ENCODE results near the gene ABLIM1. TPM values are rescaled to one million over a fixed set of nuclear protein-coding genes. Genes with fewer than 3 reads are reported as not detected.

Gene ABLIM1
- total and polyA plus RNA-seq, 2 of the 13 experiments (the other 11 are each of a cell fraction or from before 2014, with no cell fraction given) = 59.4 to 92.7 TPM

- TF ChIP-seq CEBPZ (IDR thresholded peaks at IDR 0.05; ENCODE audit: low read length) = no peak
- peak; percentile 53; the same call in 1 of the 2 replicates for TF ChIP-seq THAP11 (CRISPR knock-in tag; IDR thresholded peaks at IDR 0.05)
- TF ChIP-seq NFE2L2 (IDR thresholded peaks at IDR 0.05; ENCODE audit: low read length) = no peak
- peak; percentile 28; the same call in 1 of the 2 replicates for TF ChIP-seq MEF2D (CRISPR knock-in tag; IDR thresholded peaks at IDR 0.05)
- TF ChIP-seq ZNF570 (CRISPR knock-in tag; IDR thresholded peaks at IDR 0.05; ENCODE audit: borderline replicate concordance) = no peak
- TF ChIP-seq THAP9 (CRISPR knock-in tag; IDR thresholded peaks at IDR 0.05; ENCODE audit: borderline replicate concordance) = no peak
- TF ChIP-seq ZNF761 (CRISPR knock-in tag; conservative IDR thresholded peaks at IDR 0.05) = 0 out of 2 replicates have a peak, but pooled peaks have one; percentile 40
- TF ChIP-seq ZFP36L2 (CRISPR knock-in tag; IDR thresholded peaks at IDR 0.05) = no peak
- TF ChIP-seq KDM5A (IDR thresholded peaks at IDR 0.05; ENCODE audit: borderline replicate concordance, low read length) = peak; percentile 10; the same call in 1 of the 2 replicates
- no peak for TF ChIP-seq ZNF883 (CRISPR knock-in tag; IDR thresholded peaks at IDR 0.05; ENCODE audit: not compliant biosample characterization)
- no peak for TF ChIP-seq FOSL1 (CRISPR knock-in tag; IDR thresholded peaks at IDR 0.05; ENCODE audit: borderline replicate concordance)
- no peak for TF ChIP-seq ZNF318 (CRISPR knock-in tag; IDR thresholded peaks at IDR 0.05)
- TF ChIP-seq NFIB (CRISPR knock-in tag; IDR thresholded peaks at IDR 0.05; ENCODE audit: borderline replicate concordance) = no peak
- no peak for TF ChIP-seq ZNF577 (CRISPR knock-in tag; IDR thresholded peaks at IDR 0.05; ENCODE audit: borderline replicate concordance, low read depth)
Observed at GRCh38 chr10:114489521-114490310, 168.4 kb downstream of the ABLIM1 start (continued).

All from HepG2 (cell line).